Small intestine (tissue), 7 donors: Measurements from ENCODE around the gene N4BP3. TPM values are rescaled to one million over a fixed set of nuclear protein-coding genes. Genes with fewer than 3 reads are reported as not detected.
"Not testable (repeated sequence)": the region's sequence is repeated elsewhere in the genome, so short reads cannot be mapped to it uniquely, and the experiment has no call there.

Experiments used
- DNase-seq, 2 donors: peaks; one replicate each; pipeline versions ENCODE4 v3.0.0 to v3.0.0-alpha.2; 2013
- FAIRE-seq: peaks from 2 replicates; lab custom pipeline; 2012; peaks lifted over from hg19 to GRCh38; lab: Jason Lieb, UNC
- H3K27ac ChIP-seq, 3 donors: one replicate each; pipeline ENCODE4 v1.5.1; 2013; ENCODE audit warnings: low read length in 2 of 3, mild to moderate bottlenecking in 2 of 3, control low read depth in 1 of 3, inconsistent platforms in 1 of 3, low read depth in 1 of 3, moderate library complexity in 1 of 3
- H3K27me3 ChIP-seq, 3 donors: one replicate each; pipeline ENCODE4 v1.6.1; 2013; ENCODE audit warnings: low read length in 3 of 3, inconsistent platforms in 1 of 3; ENCODE audit not compliant: control insufficient read depth in 3 of 3, insufficient read depth in 3 of 3
- H3K36me3 ChIP-seq, 3 donors: one replicate each; pipeline ENCODE4 v1.6.1; 2013; ENCODE audit warnings: low read length in 3 of 3, inconsistent platforms in 1 of 3, low read depth in 1 of 3, mild to moderate bottlenecking in 1 of 3, moderate library complexity in 1 of 3; ENCODE audit not compliant: control insufficient read depth in 3 of 3, insufficient read depth in 2 of 3
- H3K4me1 ChIP-seq, 3 donors: one replicate each; pipeline ENCODE4 v1.6.1; 2013; ENCODE audit warnings: low read length in 2 of 3, inconsistent platforms in 1 of 3, low read depth in 1 of 3, mild to moderate bottlenecking in 1 of 3, moderate library complexity in 1 of 3; ENCODE audit not compliant: control insufficient read depth in 3 of 3, insufficient read depth in 2 of 3
- H3K4me3 ChIP-seq, 3 donors: one replicate each; pipeline ENCODE4 v1.5.1; 2013; ENCODE audit warnings: low read length in 3 of 3, control low read depth in 1 of 3, inconsistent platforms in 1 of 3, low read depth in 1 of 3, mild to moderate bottlenecking in 1 of 3, moderate library complexity in 1 of 3
- H3K9me3 ChIP-seq, 2 donors: one replicate each; pipeline ENCODE4 v1.6.1; 2013; ENCODE audit warnings: low read depth in 1 of 2, low read length in 1 of 2; ENCODE audit not compliant: control insufficient read depth in 2 of 2, insufficient read depth in 1 of 2
- WGBS, 3 donors: extraction: QIAGEN DNeasy Blood & Tissue Kit; methylation state at CpG; one replicate each; pipeline ENCODE4 v1.1.7; 2013; 5-methylcytosine and 5-hydroxymethylcytosine counted together
- polyA plus RNA-seq, 4 donors: library from polyadenylated mRNA; stranded (reverse) in 3 of 4; unstranded in 1 of 4; fragments of 200-250 nt in 3 of 4; fragments of 120-200 nt in 1 of 4; gene quantifications; one replicate each; pipeline versions ENCODE4 v1.2.1 to v1.2.3, GENCODE V29; 2013
- donor health status: healthy with polysubstance abuse.
- donor health status: control.
- donor health status: control.
- donor health status: Bipolar disorder and iron deficiency.
- donor health status: healthy.

N4BP3 gene
- polyA plus RNA-seq, 4 donors, result 0.22 to 2.1 (median 0.94) TPM

DNA sequence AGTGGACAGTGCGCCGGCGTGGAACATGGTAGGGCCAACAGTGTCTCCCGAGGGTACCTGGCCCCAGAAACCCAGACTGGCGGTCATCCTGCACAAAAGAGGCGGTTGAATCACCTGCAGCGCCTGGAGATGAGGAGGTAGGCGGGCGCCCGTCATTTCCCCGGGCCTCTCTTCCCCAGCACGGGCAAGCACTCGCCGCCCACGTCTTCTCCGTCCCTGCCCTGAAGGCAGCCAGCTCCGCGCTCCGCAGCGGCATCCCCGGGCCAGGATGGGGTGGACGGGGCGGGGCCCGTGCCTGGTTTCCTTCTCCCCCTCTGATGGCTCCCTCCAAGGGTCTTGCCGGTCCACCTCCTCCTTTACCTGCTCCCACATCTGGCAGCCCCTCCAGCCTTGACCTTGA, 27.1 kb upstream of the N4BP3 start:
- WGBS, 3 donors, result 41 to 45% (median 45%) methylated on average over 21 to 25 of the region's 25 CpGs
- FAIRE-seq (no peak), DNase-seq (no peak)
- Histone ChIP-seq H3K9me3 (no peaks in the 10 kb centered on the region), H3K4me3 (no peak overlapping the region), H3K36me3 (no peaks in the 10 kb centered on the region), H3K27ac (no peak overlapping the region), H3K4me1 (no peaks in the 10 kb centered on the region), H3K27me3 (peaks cover 0 to 10% (median 6%) of the 10 kb centered on the region in 3 donors)

DNA sequence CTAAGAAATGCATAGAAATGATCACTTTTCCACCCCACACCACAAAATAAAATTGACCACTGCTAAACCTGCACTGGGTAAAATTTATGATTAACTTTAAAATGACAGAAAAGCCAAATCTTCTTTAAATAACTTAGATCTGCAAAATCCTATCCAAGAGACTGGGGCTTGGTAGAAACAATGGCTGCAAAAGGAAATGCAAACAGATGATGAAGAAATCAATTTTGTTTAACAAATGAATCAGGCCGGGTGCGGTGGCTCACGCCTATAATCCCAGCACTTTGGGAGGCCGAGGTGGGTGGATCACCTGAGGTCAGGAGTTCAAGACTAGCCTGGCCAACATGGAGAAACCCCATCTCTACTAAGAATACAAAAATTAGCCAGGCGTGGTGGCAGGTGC, 26.1 kb upstream of the N4BP3 start:
- not testable (repeated sequence) for H3K4me3 ChIP-seq, DNase-seq, FAIRE-seq, H3K36me3 ChIP-seq, H3K4me1 ChIP-seq, H3K27me3 ChIP-seq, H3K9me3 ChIP-seq, H3K27ac ChIP-seq
- 37 to 57% (median 38%) methylated on average over 5 of the region's 5 CpGs for WGBS, 3 donors

DNA sequence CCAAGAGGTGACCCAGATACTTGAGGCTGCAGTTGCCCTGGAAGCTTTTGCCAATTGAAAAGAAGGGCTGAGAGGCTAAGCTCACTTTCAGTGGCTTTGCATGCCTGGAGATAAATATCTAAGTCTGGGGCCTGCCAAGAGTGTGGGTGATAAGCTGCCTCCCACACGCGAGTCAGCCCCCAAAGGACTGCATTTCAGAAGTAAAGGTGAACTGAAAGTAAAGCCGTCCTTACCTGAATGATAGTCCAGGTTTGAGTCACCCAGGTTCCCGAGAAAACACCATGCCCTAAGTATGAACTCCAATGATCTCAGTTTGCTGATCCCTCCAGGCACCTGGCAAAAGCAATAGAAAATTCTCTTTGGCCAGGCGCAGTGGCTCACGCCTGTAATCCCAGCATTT, 22.5 kb upstream of the N4BP3 start:
- H3K9me3 ChIP-seq, result no peaks in the 10 kb centered on the region
- FAIRE-seq (no peak), DNase-seq (no peak)
- H3K4me3 ChIP-seq, result no peak overlapping the region
- H3K27me3 ChIP-seq, result peaks cover 0 to 6% (median 5%) of the 10 kb centered on the region in 3 donors
- no peak overlapping the region for H3K27ac ChIP-seq
- H3K36me3 ChIP-seq, result no peaks in the 10 kb centered on the region
- 69 to 77% (median 69%) methylated on average over 6 of the region's 6 CpGs for WGBS, 3 donors
- no peaks in the 10 kb centered on the region for H3K4me1 ChIP-seq

DNA sequence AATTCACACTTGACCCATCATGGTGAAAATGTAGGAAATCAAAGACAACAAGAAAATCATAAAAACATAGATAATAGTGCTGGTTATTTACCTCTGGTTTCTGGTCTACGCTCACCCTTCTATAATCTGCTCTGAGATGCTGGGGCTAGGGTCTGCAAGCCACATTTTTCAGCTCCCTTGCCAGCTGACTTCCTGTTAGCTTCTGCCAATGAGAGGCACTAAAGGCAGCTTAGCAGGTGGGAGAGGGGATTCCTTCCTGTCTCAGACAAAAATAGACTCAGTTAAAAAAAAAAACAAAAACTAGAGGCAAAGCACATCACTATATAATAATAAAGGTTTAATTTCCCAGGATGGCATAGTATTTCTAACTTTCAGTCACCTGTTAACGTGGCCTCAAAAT, 20.2 kb upstream of the N4BP3 start:
- no peak overlapping the region for H3K4me3 ChIP-seq
- no peaks in the 10 kb centered on the region for H3K36me3 ChIP-seq
- H3K9me3 ChIP-seq, result no peaks in the 10 kb centered on the region
- WGBS, 3 donors, result 53 to 64% (median 54%) methylated on average over 2 of the region's 2 CpGs
- H3K27ac ChIP-seq, result no peak overlapping the region
- DNase-seq (no peak), FAIRE-seq (no peak)
- no peaks in the 10 kb centered on the region for H3K4me1 ChIP-seq
- peaks cover 0 to 2% (median 0%) of the 10 kb centered on the region in 3 donors for H3K27me3 ChIP-seq

DNA sequence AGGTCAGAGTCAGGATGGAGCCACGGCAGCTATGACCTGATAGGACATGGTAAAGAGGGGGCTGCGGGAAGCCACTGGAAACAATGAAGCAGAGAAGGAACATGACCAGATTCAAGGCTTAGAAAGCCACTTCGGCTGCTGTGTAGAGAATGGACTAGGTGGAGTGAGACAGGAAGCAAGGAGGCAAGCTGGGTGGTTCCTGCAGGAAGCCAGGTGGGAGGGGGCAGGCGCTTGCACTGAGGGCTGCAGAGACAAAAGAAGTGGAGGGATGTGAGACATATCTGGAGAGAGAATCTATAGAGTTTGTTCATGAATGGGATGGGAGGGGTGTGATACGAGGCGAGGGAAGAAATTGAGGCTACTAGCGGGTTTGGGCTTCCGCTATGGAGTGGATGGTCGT, 19.0 kb upstream of the N4BP3 start:
- no peak overlapping the region for H3K4me3 ChIP-seq
- H3K9me3 ChIP-seq, result no peaks in the 10 kb centered on the region
- FAIRE-seq, result no peak
- H3K4me1 ChIP-seq, result no peaks in the 10 kb centered on the region
- no peak overlapping the region for H3K27ac ChIP-seq
- 72 to 83% (median 79%) methylated on average over 9 of the region's 9 CpGs for WGBS, 3 donors
- peaks cover 0 to 2% (median 0%) of the 10 kb centered on the region in 3 donors for H3K27me3 ChIP-seq
- no peaks in the 10 kb centered on the region for H3K36me3 ChIP-seq
- no peak for DNase-seq

DNA sequence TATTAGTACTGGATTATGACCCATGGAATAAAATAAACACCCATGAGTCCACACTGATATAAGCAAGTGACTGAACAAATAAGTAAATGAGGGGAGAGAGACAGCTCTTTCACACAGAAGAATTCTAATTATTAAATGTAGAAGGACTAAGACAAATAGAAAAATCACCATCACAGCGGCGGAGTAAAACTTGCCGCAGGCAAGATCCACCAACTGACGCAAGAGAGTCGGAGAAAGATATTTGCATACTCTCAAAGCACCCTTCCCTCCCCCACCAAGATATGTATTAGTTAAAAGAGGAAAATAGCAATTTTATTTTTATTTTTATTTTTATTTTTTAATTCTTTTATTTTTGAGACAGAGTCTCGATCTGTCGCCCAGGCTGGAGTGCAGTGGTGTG, 14.6 kb upstream of the N4BP3 start:
- no peaks in the 10 kb centered on the region for H3K9me3 ChIP-seq
- H3K27ac ChIP-seq, result no peak overlapping the region
- H3K36me3 ChIP-seq, result no peaks in the 10 kb centered on the region
- no peak for DNase-seq
- no peaks in the 10 kb centered on the region for H3K4me1 ChIP-seq
- WGBS, 3 donors, result 92 to 95% (median 92%) methylated on average over 7 of the region's 7 CpGs
- no peak for FAIRE-seq
- no peaks in the 10 kb centered on the region for H3K27me3 ChIP-seq
- H3K4me3 ChIP-seq, result no peak overlapping the region

DNA sequence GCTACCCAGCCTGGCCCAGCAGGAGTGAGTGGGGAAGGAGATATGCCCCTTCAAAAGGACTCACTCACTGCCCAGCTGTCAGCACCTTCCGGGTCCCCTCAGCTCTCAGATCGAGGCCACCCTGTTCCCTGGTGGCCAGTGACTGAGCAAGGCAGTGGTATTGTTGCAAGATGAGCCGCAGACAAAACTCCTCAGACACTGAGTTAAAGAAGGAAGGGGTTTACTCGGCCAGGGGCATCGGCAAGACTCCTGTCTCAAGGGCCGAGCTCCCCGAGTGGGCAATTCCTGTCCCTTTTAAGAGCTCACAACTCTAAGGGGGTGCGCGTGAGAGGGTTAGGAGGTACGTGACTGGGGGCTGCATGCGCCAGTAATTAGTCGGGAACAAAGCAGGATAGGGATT, 9.7 kb upstream of the N4BP3 start:
- Histone ChIP-seq H3K36me3 (no peaks in the 10 kb centered on the region), H3K4me1 (no peaks in the 10 kb centered on the region), H3K9me3 (no peaks in the 10 kb centered on the region), H3K27ac (no peak overlapping the region), H3K27me3 (no peaks in the 10 kb centered on the region), H3K4me3 (no peak overlapping the region)
- DNase-seq (no peak), FAIRE-seq (no peak)
- 84 to 89% (median 84%) methylated on average over 12 of the region's 12 CpGs for WGBS, 3 donors

DNA sequence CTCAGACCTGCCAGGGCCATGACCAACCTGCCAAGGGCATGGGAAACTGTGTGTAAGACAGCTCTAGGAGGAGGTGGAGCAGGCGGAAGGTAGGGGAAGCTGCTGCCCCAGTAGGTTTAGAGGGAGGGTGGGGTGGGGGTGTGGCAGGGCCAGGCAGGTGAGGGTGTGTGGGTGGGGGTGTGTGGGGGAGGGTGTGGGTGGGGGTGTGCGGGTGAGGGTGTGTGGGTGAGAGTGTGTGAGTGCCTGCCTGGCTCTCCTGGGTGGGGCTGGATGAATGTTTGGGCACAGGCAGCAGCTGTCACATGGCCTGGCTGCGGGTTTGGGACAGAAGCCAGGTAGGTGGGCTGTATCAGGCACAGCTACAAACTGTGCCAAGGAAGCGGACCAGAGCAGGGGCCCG, 8.8 kb upstream of the N4BP3 start:
- Histone ChIP-seq H3K9me3 (no peaks in the 10 kb centered on the region), H3K4me1 (no peaks in the 10 kb centered on the region), H3K27ac (no peak overlapping the region), H3K4me3 (no peak overlapping the region), H3K36me3 (no peaks in the 10 kb centered on the region), H3K27me3 (no peaks in the 10 kb centered on the region)
- FAIRE-seq (no peak), DNase-seq (peak in 1 of 2 donors; percentile 33)
- 7 to 45% (median 16%) methylated on average over 4 to 5 of the region's 5 CpGs for WGBS, 3 donors

DNA sequence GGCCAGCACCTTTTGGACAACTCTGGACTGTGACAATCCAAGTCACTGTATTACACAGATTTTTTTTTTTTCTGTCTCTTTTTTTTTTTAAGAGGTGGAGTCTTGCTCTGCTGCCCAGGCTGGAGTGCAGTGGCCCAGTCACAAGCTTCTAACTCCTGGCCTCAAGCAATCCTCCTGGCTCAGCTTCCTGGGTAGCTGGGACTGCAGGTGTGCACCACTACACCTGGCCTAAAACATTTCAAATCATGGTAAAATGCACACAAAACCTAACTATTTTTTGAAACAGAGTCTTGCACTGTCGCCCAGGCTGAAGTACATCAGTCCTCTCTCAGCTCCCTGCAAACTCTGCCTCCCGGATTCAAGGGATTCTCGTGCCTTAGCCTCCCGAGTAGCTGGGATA, 7.2 kb upstream of the N4BP3 start:
- no peak overlapping the region for H3K4me3 ChIP-seq
- no peaks in the 10 kb centered on the region for H3K9me3 ChIP-seq
- no peak overlapping the region for H3K27ac ChIP-seq
- FAIRE-seq, result no peak
- no peaks in the 10 kb centered on the region for H3K4me1 ChIP-seq
- 66 to 68% (median 67%) methylated on average over 4 of the region's 4 CpGs for WGBS, 3 donors
- no peaks in the 10 kb centered on the region for H3K36me3 ChIP-seq
- H3K27me3 ChIP-seq, result no peaks in the 10 kb centered on the region
- DNase-seq, result no peak
